DMS153 (cell line): Measurements from ENCODE around the gene CSF3R.

Experiments used
- DNase-seq: peaks from one replicate; lab custom pipeline; 2025; lab: John Stamatoyannopoulos, UW

Gene CSF3R

GRCh38 chr1:36457691-36458090, 25.0 kb downstream of the CSF3R start:
- DNase-seq = no peak

- no peak for DNase-seq
Observed at GRCh38 chr1:36456391-36456928, 26.3 kb downstream of the CSF3R start.

DNA sequence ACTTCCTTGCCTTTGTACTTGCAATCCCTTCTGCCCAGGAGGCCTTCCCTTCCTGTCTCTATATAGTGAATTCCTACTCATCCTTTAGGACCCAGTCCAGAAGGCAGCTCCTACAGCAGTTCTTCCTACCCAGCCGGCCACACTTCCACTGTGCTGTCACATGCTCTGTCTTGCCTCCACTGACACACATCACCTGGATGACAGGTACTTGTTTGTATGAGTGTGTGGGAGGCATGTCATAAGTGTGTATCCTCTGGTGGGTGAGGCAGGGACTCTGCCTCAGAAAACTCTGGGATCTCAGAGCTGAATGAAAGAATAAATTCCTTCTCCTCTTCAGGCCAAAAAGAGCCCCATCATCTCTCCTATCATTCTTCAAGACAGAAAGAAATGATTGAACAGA, 27.3 kb downstream of the CSF3R start:
- no peak for DNase-seq

GRCh38 chr1:36453600-36454388, 28.9 kb downstream of the CSF3R start:
- DNase-seq = no peak

- no peak for DNase-seq
Observed at GRCh38 chr1:36453051-36453450, 29.7 kb downstream of the CSF3R start.

DNA sequence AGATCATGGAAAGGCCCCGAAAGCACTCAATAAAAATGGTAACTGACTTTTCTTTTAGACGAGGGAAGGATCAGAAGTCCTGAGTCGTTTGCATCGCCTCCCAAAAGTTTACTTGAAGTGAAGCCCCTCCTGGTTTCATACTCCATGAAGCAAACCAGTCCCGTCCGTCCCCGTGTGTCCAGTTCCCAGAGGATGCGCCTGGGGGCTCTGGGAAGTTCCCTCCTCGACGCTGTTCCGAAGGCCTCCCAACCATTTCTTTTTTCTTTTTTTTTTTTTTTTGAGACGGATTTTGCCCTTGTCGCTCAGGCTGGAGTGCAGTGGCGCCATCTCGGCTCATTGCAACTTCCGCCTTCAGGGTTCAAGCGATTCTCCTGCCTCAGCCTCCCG, 31.8 kb downstream of the CSF3R start:
- DNase-seq = no peak

DNA sequence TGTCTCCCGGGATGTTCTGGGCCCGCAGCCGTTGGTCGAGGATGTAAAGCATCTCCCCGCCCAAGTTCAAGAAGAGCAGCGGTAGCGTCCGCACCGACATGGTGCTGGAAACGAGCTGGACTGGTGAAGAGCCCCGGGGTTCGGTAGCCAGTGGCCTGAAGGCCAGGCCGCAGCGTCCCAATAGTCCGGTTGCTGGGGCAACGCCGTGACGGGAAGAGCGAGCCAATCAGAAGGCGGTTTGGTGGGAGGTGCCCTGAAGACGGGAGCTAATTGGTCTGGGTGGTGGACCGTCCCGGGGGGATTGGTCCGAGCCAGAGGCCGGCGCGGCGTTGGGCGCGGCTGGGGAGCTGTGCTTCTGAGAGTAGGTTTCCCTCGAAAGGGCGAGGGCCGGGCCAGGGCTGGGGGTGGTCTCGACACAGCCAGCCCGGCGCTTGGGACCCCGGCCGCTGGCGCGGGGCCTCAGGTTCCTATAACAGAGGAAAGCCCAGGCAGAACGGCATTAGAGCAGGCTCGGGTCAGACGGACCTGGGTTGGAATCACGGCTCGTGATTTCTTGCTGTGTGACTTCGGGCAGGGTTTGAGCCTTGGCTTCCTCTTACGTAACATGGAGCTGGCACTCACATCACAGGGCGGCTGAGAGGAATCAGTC, 32.3 kb downstream of the CSF3R start, which contains the start of gene OSCP1:
Gene OSCP1 (minus strand): TSS at position 182 of the 649 bp plus-strand sequence. CDS start 82 bp downstream, at position 100.
- DNase-seq = peak; percentile 97

- peak; percentile 57 for DNase-seq
Observed at GRCh38 chr1:36448530-36449056, 34.1 kb downstream of the CSF3R start.

DNA sequence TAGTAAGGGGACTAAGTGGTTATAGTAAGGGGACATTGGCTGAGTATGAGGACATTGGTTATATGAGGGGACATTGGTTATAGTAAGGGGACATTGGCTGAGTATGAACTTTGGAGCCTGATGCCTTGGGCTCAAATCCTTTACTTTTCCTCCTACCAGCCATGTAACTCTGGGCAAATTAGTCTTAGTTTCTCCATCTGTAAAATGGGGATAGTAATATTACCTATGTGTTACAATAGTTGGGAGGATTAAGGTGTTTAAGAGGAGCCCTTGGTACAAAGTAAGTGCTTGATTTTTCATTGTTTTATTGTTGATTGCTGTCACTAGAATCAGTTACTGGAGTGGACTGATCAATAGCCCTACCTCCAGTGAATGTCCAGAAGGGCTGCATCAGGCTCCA, 35.3 kb downstream of the CSF3R start:
- no peak for DNase-seq

DNA sequence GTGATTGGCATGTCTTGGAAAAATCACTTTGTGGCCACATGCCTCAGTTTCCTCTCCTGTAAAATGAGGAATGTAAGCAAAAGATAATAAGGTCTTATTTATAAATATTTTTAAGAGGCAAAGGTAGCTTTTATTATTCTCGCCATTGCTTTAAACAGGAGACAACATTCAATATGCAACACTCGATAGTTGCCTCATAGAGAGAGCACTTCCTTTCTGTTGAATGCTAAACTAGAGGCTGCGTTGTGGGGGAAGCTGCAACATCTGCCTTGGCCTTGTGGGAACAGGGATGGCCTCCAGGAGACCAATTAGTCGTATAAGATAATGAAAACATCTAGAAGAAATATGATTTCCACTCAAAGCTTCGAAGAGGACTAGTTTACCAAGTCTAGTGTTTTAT, 36.0 kb downstream of the CSF3R start:
- DNase-seq = no peak

GRCh38 chr1:36446271-36446670, 36.4 kb downstream of the CSF3R start:
- no peak for DNase-seq

GRCh38 chr1:36443297-36443696, 39.4 kb downstream of the CSF3R start:
- DNase-seq = no peak

DNA sequence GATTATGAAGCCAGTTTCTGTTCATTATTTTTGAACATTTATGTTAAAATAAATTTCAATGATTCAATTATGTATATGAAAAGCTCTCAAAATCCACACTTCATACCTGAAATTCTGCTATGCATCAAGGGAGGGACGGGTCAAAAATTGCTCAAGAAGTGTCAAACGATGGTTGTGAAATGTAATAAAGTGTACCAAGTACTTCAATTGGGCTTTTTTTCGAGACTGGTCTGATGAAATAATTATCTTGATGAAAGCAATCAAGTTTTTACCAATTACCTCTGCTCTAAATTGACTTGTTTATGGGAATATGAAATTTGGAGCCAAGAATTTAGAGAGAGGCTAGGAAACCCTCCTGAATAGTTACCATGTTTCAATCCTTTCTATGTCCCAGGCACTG, 40.4 kb downstream of the CSF3R start:
- DNase-seq = no peak

GRCh38 chr1:36440646-36441045, 42.1 kb downstream of the CSF3R start:
- DNase-seq = no peak

- DNase-seq = no peak
Observed at GRCh38 chr1:36440044-36440443, 42.7 kb downstream of the CSF3R start.

DNA sequence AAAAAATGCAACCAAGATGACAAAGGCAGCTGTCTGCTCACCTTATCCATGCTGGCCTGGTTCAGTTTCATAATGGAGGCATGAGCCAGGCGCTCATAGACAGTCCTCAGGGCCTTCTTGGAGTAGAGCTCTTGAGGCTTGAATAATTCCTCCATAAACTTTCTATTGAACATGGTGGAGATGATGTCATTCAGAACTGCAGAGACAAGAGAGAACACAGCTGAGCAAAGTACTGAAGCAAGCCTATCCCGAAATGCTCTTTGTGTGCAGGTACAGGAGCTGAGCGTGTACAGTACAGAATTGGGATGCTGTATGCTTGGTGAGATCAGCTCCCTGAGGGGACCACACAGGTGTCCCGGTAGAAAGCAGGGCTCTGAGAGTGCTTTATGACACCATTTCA, 44.0 kb downstream of the CSF3R start:
- DNase-seq = no peak

GRCh38 chr1:36436821-36437220, 45.9 kb downstream of the CSF3R start:
- DNase-seq = no peak

- no peak for DNase-seq
Observed at GRCh38 chr1:36433102-36433501, 49.6 kb downstream of the CSF3R start.

- no peak for DNase-seq
Observed at GRCh38 chr1:36432616-36433015, 50.1 kb downstream of the CSF3R start.

GRCh38 chr1:36425791-36426190, 56.9 kb downstream of the CSF3R start:
- DNase-seq = no peak

GRCh38 chr1:36421649-36422048, 61.1 kb downstream of the CSF3R start:
- DNase-seq = no peak

DNA sequence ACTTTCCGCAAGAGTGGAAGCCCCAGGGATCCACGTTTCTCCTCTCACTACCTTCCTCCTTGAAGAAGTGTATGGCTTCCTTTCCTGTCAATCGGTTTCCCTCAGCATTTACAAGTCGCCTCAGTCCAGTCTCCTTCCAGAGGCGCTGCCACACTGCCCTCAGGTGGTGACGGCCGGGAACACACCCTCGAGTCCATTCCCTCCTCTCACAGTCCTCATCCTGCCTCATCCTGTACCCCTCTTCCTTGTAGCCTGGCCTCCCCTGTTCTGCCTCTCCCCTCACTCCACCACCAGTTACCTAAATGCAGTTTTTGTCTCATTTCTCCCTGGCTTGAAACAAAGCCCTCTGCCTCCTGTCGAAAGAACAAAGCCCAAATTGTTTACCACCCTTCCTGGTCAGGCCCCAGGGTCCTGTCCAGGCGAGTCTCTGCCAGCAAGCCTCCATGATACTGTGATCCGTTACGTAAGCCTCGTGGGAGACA, 61.8 kb downstream of the CSF3R start:
- DNase-seq = peak; percentile 84

GRCh38 chr1:36420409-36420808, 62.3 kb downstream of the CSF3R start:
- DNase-seq = no peak
